Thyroid gland (tissue), 4 donors: ENCODE data around the gene GRIP2.

Source experiments
- POLR2A ChIP-seq, 2 donors: fragments of 450-650 bp; IDR thresholded peaks; one replicate each; pipeline ENCODE4 v1.6.1; 2017; ENCODE audit warnings: antibody characterized with exemption in 2 of 2, mild to moderate bottlenecking in 2 of 2, moderate library complexity in 1 of 2
- TF ChIP-seq, protein P1 (sequence below), 6 experiments: fragments of 200-600 bp in 3 of 6; fragments of 450-650 bp in 3 of 6; sonication (generic) in 3 of 6; IDR thresholded peaks; one replicate each; pipeline ENCODE4 v1.5.1; 2016 to 2019; ENCODE audit warnings: antibody characterized with exemption in 6 of 6, mild to moderate bottlenecking in 2 of 6, inconsistent platforms in 1 of 6, moderate library complexity in 1 of 6

- TF ChIP-seq, protein P1, sequence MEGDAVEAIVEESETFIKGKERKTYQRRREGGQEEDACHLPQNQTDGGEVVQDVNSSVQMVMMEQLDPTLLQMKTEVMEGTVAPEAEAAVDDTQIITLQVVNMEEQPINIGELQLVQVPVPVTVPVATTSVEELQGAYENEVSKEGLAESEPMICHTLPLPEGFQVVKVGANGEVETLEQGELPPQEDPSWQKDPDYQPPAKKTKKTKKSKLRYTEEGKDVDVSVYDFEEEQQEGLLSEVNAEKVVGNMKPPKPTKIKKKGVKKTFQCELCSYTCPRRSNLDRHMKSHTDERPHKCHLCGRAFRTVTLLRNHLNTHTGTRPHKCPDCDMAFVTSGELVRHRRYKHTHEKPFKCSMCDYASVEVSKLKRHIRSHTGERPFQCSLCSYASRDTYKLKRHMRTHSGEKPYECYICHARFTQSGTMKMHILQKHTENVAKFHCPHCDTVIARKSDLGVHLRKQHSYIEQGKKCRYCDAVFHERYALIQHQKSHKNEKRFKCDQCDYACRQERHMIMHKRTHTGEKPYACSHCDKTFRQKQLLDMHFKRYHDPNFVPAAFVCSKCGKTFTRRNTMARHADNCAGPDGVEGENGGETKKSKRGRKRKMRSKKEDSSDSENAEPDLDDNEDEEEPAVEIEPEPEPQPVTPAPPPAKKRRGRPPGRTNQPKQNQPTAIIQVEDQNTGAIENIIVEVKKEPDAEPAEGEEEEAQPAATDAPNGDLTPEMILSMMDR (IDR thresholded peaks at IDR 0.05) = no peak
- no peak for TF ChIP-seq POLR2A (IDR thresholded peaks at IDR 0.05)
These were observed 7.3 kb downstream of the GRIP2 start for GRCh38 chr3:14532691-14533456.
